Karpas-422 (cell line): Measurements from ENCODE around the gene GGA3. TPM values are rescaled to one million over a fixed set of nuclear protein-coding genes. Genes with fewer than 3 reads are reported as not detected.

Experiments used
- total RNA-seq: library from RNA; depleted of rRNA; stranded (reverse); fragments of >200 nt; shearing (Covaris generic); gene quantifications from 2 replicates; pipeline ENCODE4 v1.2.3, GENCODE V29; 2014; ENCODE audit warnings: low replicate concordance; rRNA removed

GGA3 gene
- total RNA-seq, 1 experiment from 2014 or later, result 23.4 TPM

Other genes with a start within 250 kb of the GGA3 start
- gene MRPL58, start 248.9 kb downstream of the GGA3 start, total RNA-seq, result 33.8 and 34.6 TPM in 2 replicates
- 186 and 187 TPM in 2 replicates for gene ATP5PD, start 214.6 kb downstream of the GGA3 start, total RNA-seq
- 21.0 and 24.7 TPM in 2 replicates for gene KCTD2, start 214.4 kb downstream of the GGA3 start, total RNA-seq
- not detected in 2 replicates for gene SLC16A5, start 173.7 kb downstream of the GGA3 start, total RNA-seq
- 6.1 and 12.8 TPM in 2 replicates for gene ARMC7, start 151.6 kb downstream of the GGA3 start, total RNA-seq
- gene NT5C, start 129.9 kb downstream of the GGA3 start, total RNA-seq, result 43.6 and 174 TPM in 2 replicates
- 98.2 and 159 TPM in 2 replicates for gene JPT1, start 107.1 kb downstream of the GGA3 start, total RNA-seq
- gene SUMO2, start 78.6 kb downstream of the GGA3 start, total RNA-seq, result 136 and 177 TPM in 2 replicates
- 40.6 and 47.8 TPM in 2 replicates for gene NUP85, start 55.9 kb downstream of the GGA3 start, total RNA-seq
- 48.8 and 58.7 TPM in 2 replicates for gene MRPS7, start 273 bp upstream of the GGA3 start, total RNA-seq
- gene MIF4GD, start 9.6 kb upstream of the GGA3 start, total RNA-seq, result 44.4 and 63.3 TPM in 2 replicates
- 36.5 and 43.1 TPM in 2 replicates for gene SLC25A19, start 27.8 kb upstream of the GGA3 start, total RNA-seq
- 106 and 193 TPM in 2 replicates for gene GRB2, start 144.1 kb upstream of the GGA3 start, total RNA-seq
- 20.5 and 20.7 TPM in 2 replicates for gene TMEM94, start 195.0 kb upstream of the GGA3 start, total RNA-seq